OCI-LY1 (cell line): ENCODE data around the gene BPIFB2.

Source experiments
- H2AFZ ChIP-seq: fragments of 200-600 bp; sonication (generic), shearing (Covaris generic); 2 replicates; pipeline ENCODE4 v1.6.0; 2014; ENCODE audit warnings: antibody characterized with exemption, mild to moderate bottlenecking, low read length
- H3F3A ChIP-seq: fragments of 200-600 bp; sonication (generic), shearing (Covaris generic); 2 replicates; pipeline ENCODE4 v1.6.0; 2014; ENCODE audit warnings: mild to moderate bottlenecking, antibody characterized with exemption, low read length, moderate library complexity; ENCODE audit not compliant: insufficient read depth
- H3K27ac ChIP-seq: fragments of 200-600 bp; sonication (generic); 2 replicates; pipeline ENCODE4 v1.5.1; 2014; ENCODE audit warnings: low read length, mixed run types, mild to moderate bottlenecking, low read depth; ENCODE audit not compliant: poor library complexity, severe bottlenecking
- H3K27me3 ChIP-seq: fragments of 200-600 bp; sonication (generic); 2 replicates; pipeline ENCODE4 v1.6.0; 2014; ENCODE audit warnings: antibody characterized with exemption, mild to moderate bottlenecking, low read length, moderate library complexity; ENCODE audit not compliant: insufficient read depth
- H3K36me3 ChIP-seq: fragments of 200-600 bp; sonication (generic); 2 replicates; pipeline ENCODE4 v1.6.1; 2014; ENCODE audit warnings: mild to moderate bottlenecking, antibody characterized with exemption, low read length, moderate library complexity, mixed read lengths; ENCODE audit not compliant: insufficient read depth
- H3K4me1 ChIP-seq: fragments of 200-600 bp; sonication (generic); 2 replicates; pipeline ENCODE4 v1.5.1; 2014; ENCODE audit warnings: mild to moderate bottlenecking, low read length, moderate library complexity; ENCODE audit not compliant: insufficient read depth, severe bottlenecking
- H3K4me2 ChIP-seq: fragments of 200-600 bp; sonication (generic), shearing (Covaris generic); 2 replicates; pipeline ENCODE4 v1.6.1; 2014; ENCODE audit warnings: low read length
- H3K4me3 ChIP-seq: fragments of 200-600 bp; sonication (generic); 2 replicates; pipeline ENCODE4 v1.5.1; 2014; ENCODE audit warnings: low read length, low read depth, mild to moderate bottlenecking, mixed read lengths; ENCODE audit not compliant: poor library complexity, severe bottlenecking
- H3K79me2 ChIP-seq: fragments of 200-600 bp; shearing (Covaris generic); 2 replicates; pipeline ENCODE4 v1.6.1; 2016; ENCODE audit warnings: mixed run types, low read length, mixed read lengths; ENCODE audit not compliant: insufficient read depth
- H3K9ac ChIP-seq: fragments of 200-600 bp; sonication (generic), shearing (Covaris generic); 2 replicates; pipeline ENCODE4 v1.6.1; 2014; ENCODE audit warnings: mild to moderate bottlenecking, low read length, mixed read lengths
- H3K9me2 ChIP-seq: fragments of 200-600 bp; sonication (generic), shearing (Covaris generic); 2 replicates; pipeline ENCODE4 v1.6.1; 2014; ENCODE audit warnings: low read depth, mild to moderate bottlenecking, low read length, mixed read lengths
- H3K9me3 ChIP-seq: fragments of 200-600 bp; shearing (Covaris generic); 2 replicates; pipeline ENCODE4 v1.6.1; 2014; ENCODE audit warnings: low read length, mixed read lengths
- H4K20me1 ChIP-seq: fragments of 200-600 bp; sonication (generic), shearing (Covaris generic); 2 replicates; pipeline ENCODE4 v1.6.0; 2016; ENCODE audit warnings: mild to moderate bottlenecking, low read length; ENCODE audit not compliant: insufficient read depth
- CTCF ChIP-seq: fragments of 200-600 bp; sonication (generic), shearing (Covaris generic); IDR thresholded peaks from 2 replicates; pipeline ENCODE4 v1.5.1; 2017; ENCODE audit warnings: mild to moderate bottlenecking, antibody characterized with exemption, low read length, moderate library complexity, mixed read lengths
- EZH2 ChIP-seq: fragments of 200-600 bp; sonication (generic), shearing (Covaris generic); IDR thresholded peaks from 2 replicates; pipeline ENCODE4 v1.8.0; 2017; ENCODE audit warnings: borderline replicate concordance, mixed run types, mild to moderate bottlenecking, antibody characterized with exemption, low read length, moderate library complexity, mixed read lengths

Gene BPIFB2

GRCh38 chr20:33015114-33015484 is 7.6 kb downstream of the BPIFB2 start:
- Histone ChIP-seq H3K9me3 (no peaks in the 10 kb centered on the region), H4K20me1 (no peaks in the 10 kb centered on the region), H3K27me3 (peaks cover 3% of the 10 kb centered on the region; the same call in 1 of the 2 replicates), H3K9ac (no peak overlapping the region), H3K4me1 (no peaks in the 10 kb centered on the region), H3K36me3 (no peaks in the 10 kb centered on the region), H2AFZ (no peak overlapping the region), H3K4me3 (no peak overlapping the region), H3K9me2 (no peaks in the 10 kb centered on the region), H3K79me2 (no peaks in the 10 kb centered on the region), H3K27ac (no peak overlapping the region), H3K4me2 (no peak overlapping the region), H3F3A (no peaks in the 10 kb centered on the region)
- TF ChIP-seq CTCF (no peak), EZH2 (no peak)

GRCh38 chr20:33015700-33016580 is 8.4 kb downstream of the BPIFB2 start:
- H3K9me3 ChIP-seq: no peaks in the 10 kb centered on the region
- no peak overlapping the region for H3K9ac ChIP-seq
- H3K79me2 ChIP-seq: no peaks in the 10 kb centered on the region
- TF ChIP-seq CTCF (no peak), EZH2 (no peak)
- no peaks in the 10 kb centered on the region for H3K36me3 ChIP-seq
- H3F3A ChIP-seq: no peaks in the 10 kb centered on the region
- H3K4me2 ChIP-seq: no peak overlapping the region
- H3K27me3 ChIP-seq: peaks cover 3% of the 10 kb centered on the region; the same call in 1 of the 2 replicates
- H2AFZ ChIP-seq: no peak overlapping the region
- no peaks in the 10 kb centered on the region for H3K4me1 ChIP-seq
- H3K27ac ChIP-seq: no peak overlapping the region
- no peaks in the 10 kb centered on the region for H3K9me2 ChIP-seq
- no peak overlapping the region for H3K4me3 ChIP-seq
- no peaks in the 10 kb centered on the region for H4K20me1 ChIP-seq

- H3K36me3 ChIP-seq: no peaks in the 10 kb centered on the region
- no peak overlapping the region for H3K4me2 ChIP-seq
- no peak overlapping the region for H2AFZ ChIP-seq
- no peaks in the 10 kb centered on the region for H3F3A ChIP-seq
- H3K9me3 ChIP-seq: no peaks in the 10 kb centered on the region
- H3K4me3 ChIP-seq: no peak overlapping the region
- no peak overlapping the region for H3K27ac ChIP-seq
- H3K9ac ChIP-seq: no peak overlapping the region
- no peaks in the 10 kb centered on the region for H3K9me2 ChIP-seq
- H3K4me1 ChIP-seq: no peaks in the 10 kb centered on the region
- 0 out of 2 replicates have a peak, but pooled peaks cover 3% of the 10 kb centered on the region for H3K27me3 ChIP-seq
- H4K20me1 ChIP-seq: no peaks in the 10 kb centered on the region
- TF ChIP-seq EZH2 (no peak), CTCF (no peak)
- H3K79me2 ChIP-seq: no peaks in the 10 kb centered on the region
These were observed 9.1 kb downstream of the BPIFB2 start for GRCh38 chr20:33016581-33017109.
